ENCODE results near the gene ELMO1.

- TF ChIP-seq CTCF (conservative IDR thresholded peaks at IDR 0.05; ENCODE audit: low read depth, low read length) (no peak), EZH2 (IDR thresholded peaks at IDR 0.05; ENCODE audit: borderline replicate concordance, low read depth, low read length, poor library complexity, severe bottlenecking) (no peak)
Measured at GRCh38 chr7:37467002-37467401, 18.3 kb upstream of the ELMO1 start.

Measured in A673 (cell line).